ENCODE measurements around the gene VPS26C.
"Not testable (repeated sequence)": the region's sequence is repeated elsewhere in the genome, so short reads cannot be mapped to it uniquely, and the experiment has no call there.

VPS26C gene

GRCh38 chr21:37228003-37228400, 39.1 kb downstream of the VPS26C start:
- no peak for TF ChIP-seq CTCF (IDR thresholded peaks at IDR 0.05)
- TF ChIP-seq ZFX (IDR thresholded peaks at IDR 0.05; ENCODE audit: borderline replicate concordance), result no peak
- no peak overlapping the region for H3K27ac ChIP-seq

DNA sequence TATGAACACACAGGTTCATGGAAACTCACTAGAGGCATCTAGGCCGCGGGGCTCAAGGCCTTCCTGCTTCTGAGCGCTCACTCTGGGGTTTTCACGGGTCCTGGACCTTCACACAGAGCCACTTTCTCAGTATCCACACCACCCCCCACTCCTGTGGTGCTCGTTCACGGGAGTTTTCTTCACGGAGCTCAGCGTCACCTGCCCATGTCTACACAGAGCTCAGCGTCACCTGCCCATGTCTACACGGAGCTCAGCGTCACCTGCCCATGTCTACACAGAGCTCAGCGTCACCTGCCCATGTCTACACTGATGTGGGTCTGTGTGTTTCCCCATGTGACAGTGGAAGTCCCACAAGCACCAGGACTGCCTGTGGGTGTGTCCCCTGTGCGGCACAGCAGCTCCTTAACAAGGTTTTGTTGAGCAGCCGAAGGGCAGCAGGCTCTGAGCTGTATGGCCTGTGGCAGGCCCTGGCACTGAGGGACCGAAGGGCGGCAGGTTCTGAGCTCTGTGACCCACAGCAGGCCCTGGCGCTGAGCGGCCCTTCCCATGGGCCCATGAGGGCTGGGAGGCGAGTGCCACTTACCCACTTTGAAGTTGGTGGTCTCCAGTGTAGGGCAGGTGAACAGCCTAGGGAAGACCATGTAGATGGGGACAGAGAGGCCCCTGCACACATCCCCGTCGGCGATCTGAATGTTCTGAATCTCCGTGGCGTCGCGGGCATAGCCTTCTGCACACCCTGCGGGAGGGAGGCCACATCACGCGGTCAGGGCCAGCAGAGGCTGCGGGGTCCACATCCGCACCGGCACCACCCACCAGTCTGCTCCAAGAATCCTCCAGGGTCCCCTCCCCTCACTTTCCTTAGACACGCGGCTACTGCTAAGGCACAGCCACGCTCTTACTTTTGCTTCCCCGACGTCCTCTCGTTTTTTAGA, 39.8 kb downstream of the VPS26C start:
- no peak overlapping the region for H3K27ac ChIP-seq
- TF ChIP-seq ZFX (IDR thresholded peaks at IDR 0.05; ENCODE audit: borderline replicate concordance) (no peak), CTCF (IDR thresholded peaks at IDR 0.05) (no peak)

DNA sequence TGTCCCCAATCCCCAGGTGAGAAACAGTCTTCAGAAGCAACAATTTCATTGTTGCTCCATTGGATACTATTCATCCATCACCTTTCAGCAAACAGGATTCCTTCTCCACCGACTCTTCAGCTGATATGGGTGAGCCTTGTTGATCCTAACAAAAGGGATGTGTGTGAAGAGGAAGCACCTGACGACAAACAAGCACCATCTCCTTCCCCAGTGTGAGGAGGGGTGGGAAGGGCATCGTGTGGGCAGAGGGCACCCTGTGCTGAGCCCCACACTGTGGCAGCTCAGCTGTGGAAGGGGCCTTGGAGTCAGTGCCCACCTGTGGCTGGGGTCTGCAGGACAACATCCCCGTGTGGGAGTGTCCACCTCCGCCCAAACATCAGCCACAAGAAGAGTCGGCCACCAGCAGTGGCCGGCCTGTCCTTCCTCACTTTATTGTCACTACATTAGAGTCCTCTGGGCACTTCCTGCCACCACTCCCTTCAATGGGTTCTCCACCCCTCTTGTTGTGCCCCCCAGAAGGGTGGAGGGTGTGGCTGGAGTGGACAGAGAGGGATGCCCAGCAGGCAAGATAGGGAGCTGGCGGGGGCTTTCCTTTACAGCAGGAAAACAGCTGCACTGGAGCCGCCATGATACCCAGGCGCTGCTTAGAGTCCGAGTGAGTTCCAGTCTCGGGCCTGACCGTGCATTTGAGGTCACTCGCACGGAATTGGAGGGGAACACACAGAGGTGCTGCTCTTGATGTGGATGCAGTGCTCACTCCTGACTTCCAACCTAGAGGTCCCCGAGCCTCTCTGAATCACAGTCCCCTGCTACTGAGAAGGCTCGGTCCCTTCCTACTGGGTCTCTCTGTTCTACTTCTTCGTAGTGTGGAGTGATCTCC, 40.9 kb downstream of the VPS26C start:
- H3K27ac ChIP-seq, result no peak overlapping the region
- no peak for TF ChIP-seq ZFX (IDR thresholded peaks at IDR 0.05; ENCODE audit: borderline replicate concordance)
- TF ChIP-seq CTCF (IDR thresholded peaks at IDR 0.05), result no peak

DNA sequence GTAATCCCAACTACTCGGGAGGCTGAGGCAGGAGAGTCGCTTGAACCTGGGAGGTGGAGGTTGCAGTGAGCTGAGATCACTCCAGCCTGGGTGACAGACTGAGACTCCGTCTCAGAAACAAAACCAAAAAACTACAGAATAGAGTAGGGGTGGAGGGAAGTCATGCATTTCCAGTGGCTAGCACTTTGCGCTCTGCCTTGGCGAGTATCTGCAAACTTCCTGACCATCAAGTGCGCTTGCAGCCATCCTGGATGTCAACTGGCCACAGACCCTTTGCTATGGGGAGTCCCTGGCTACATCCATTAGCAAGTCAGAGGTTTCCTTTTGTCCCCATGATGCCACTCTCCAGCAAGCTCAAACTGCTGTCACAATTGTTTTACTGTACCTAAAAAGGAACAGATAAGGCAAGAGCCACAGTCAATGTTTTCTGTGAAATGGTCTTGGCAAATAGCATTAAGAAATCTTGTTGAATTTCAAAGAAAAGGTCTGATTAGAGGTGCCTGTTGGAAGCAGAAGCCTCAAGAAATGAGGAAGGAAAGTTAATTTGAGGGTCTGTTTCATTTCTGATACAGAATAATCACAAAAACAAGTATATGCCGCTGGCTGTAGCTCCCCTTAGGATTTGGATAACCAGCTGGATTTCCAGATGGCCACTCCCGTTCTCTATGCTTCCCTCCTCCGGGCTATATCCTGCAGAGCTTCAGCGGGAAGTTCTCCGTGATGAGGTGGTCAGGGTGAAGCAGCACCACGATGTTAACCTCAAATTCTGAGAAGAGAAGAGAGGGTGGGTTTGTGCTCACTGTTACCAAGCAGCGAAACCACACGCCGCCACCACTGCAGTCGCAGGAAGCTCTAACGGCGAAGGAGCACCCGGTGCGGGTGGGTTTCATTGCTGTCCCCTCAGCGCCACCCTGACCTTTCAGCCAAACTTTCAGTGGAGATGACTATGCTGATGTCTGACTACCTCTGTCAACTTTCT, 42.0 kb downstream of the VPS26C start:
- no peak for TF ChIP-seq CTCF (IDR thresholded peaks at IDR 0.05)
- TF ChIP-seq ZFX (IDR thresholded peaks at IDR 0.05; ENCODE audit: borderline replicate concordance), result no peak
- no peak overlapping the region for H3K27ac ChIP-seq

GRCh38 chr21:37223804-37224345, 43.3 kb downstream of the VPS26C start:
- H3K27ac ChIP-seq, result no peak overlapping the region
- no peak for TF ChIP-seq CTCF (IDR thresholded peaks at IDR 0.05)
- TF ChIP-seq ZFX (IDR thresholded peaks at IDR 0.05; ENCODE audit: borderline replicate concordance), result no peak

- H3K27ac ChIP-seq, result not testable (repeated sequence)
Observed at GRCh38 chr21:37222248-37222647, 44.9 kb downstream of the VPS26C start.
